ENCODE measurements around the gene SNX30. TPM values are rescaled to one million over a fixed set of nuclear protein-coding genes. Genes with fewer than 3 reads are reported as not detected.

The SNX30 gene
- total RNA-seq, 4 donors from 2014 or later: 12.8 to 16.1 (median 14.4) TPM

DNA sequence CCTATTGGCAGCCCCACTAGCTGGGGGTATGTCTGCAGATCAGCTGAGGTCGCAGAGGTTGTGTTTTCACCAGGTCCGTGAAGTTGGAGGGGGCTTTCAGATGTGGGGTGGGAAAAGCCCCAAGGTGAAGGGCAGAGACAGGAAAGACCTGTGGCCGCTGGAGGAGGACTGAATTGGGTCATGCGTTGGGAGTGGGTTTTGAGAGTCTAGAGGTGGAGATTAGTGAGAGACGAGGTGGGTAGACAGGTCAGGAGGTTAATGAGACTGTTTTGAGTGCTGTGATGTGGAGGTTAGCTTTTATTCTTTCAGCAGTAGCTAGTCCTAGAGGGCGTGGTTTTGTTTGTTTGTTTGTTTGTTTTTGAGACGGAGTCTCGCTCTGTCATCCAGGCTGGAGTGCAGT is 10.3 kb downstream of the SNX30 start:
- H3K9me3 ChIP-seq: no peaks in the 10 kb centered on the region

DNA sequence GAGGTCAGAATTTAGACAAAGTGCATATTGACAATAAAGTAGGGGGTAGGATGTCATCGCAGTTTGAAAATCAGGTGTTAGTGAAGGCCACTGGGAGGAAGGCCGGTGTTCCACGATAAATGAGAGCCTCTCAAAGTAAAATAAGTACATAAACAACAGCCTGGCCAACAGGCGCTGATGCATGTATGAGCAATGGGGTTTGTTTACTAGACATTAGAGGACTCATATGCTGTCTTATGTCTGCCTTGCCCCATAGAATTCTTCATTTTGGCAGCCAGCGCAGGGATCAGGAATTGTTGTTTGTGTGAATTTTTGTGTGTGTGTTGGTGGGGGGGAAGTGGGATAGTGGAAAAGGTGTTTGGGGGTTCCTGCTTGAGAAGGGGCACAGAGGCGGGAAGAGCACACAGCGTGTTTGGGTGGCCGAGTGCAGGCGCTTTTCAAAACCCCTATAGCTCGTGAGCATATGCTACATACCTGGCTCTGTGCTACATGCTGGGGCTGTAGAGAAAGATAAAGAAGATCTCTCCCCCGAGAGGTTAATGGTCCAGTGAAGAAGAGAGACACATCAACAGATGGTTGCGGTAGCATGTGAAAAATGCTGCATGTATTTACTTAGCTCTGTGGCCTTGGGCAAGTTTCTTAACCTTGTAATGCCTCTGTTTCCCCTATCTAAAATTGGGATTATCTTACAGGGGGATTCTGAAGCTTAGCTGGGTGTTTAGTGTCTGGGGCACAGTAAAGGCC is 11.5 kb downstream of the SNX30 start:
- no peak overlapping the region for H3K4me3 ChIP-seq
- no peaks in the 10 kb centered on the region for H3K9me3 ChIP-seq
- TF ChIP-seq, protein P1, sequence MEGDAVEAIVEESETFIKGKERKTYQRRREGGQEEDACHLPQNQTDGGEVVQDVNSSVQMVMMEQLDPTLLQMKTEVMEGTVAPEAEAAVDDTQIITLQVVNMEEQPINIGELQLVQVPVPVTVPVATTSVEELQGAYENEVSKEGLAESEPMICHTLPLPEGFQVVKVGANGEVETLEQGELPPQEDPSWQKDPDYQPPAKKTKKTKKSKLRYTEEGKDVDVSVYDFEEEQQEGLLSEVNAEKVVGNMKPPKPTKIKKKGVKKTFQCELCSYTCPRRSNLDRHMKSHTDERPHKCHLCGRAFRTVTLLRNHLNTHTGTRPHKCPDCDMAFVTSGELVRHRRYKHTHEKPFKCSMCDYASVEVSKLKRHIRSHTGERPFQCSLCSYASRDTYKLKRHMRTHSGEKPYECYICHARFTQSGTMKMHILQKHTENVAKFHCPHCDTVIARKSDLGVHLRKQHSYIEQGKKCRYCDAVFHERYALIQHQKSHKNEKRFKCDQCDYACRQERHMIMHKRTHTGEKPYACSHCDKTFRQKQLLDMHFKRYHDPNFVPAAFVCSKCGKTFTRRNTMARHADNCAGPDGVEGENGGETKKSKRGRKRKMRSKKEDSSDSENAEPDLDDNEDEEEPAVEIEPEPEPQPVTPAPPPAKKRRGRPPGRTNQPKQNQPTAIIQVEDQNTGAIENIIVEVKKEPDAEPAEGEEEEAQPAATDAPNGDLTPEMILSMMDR (IDR thresholded peaks at IDR 0.05): no peak
- TF ChIP-seq POLR2A (IDR thresholded peaks at IDR 0.05) (no peak), EP300 (IDR thresholded peaks at IDR 0.05) (no peak)
- WGBS: 94% methylated on average over 12 of the region's 12 CpGs
- H3K27ac ChIP-seq: no peak overlapping the region
- H3K27me3 ChIP-seq: no peaks in the 10 kb centered on the region
- peaks cover 4% of the 10 kb centered on the region for H3K4me1 ChIP-seq
- no peak for DNase-seq (ENCODE audit: low spot score in 2 of 2)
- H3K36me3 ChIP-seq: no peaks in the 10 kb centered on the region

More for the DNA sequence above, 10.3 kb downstream of the SNX30 start:
- Histone ChIP-seq H3K27ac (no peak overlapping the region), H3K4me1 (peaks cover 9% of the 10 kb centered on the region), H3K27me3 (no peaks in the 10 kb centered on the region), H3K36me3 (no peaks in the 10 kb centered on the region), H3K4me3 (no peak overlapping the region)
- WGBS: 89% methylated on average over 8 of the region's 8 CpGs
- DNase-seq (ENCODE audit: low spot score in 2 of 2): no peak
- no peak for TF ChIP-seq EP300 (IDR thresholded peaks at IDR 0.05)
- no peak for TF ChIP-seq POLR2A (IDR thresholded peaks at IDR 0.05)
- TF ChIP-seq, protein P1 (IDR thresholded peaks at IDR 0.05): no peak
- no peak for TF ChIP-seq POLR2AphosphoS5 (IDR thresholded peaks at IDR 0.05)

GRCh38 chr9:112762726-112763518 is 12.4 kb downstream of the SNX30 start:
- no peaks in the 10 kb centered on the region for H3K27me3 ChIP-seq
- no peaks in the 10 kb centered on the region for H3K4me1 ChIP-seq
- H3K36me3 ChIP-seq: no peaks in the 10 kb centered on the region
- H3K9me3 ChIP-seq: no peaks in the 10 kb centered on the region
- 87% methylated on average over 13 of the region's 13 CpGs for WGBS
- DNase-seq (ENCODE audit: low spot score in 2 of 2): no peak
- no peak overlapping the region for H3K27ac ChIP-seq
- TF ChIP-seq POLR2AphosphoS5 (IDR thresholded peaks at IDR 0.05) (no peak), EP300 (IDR thresholded peaks at IDR 0.05) (no peak), POLR2A (IDR thresholded peaks at IDR 0.05) (no peak)
- TF ChIP-seq, protein P1 (IDR thresholded peaks at IDR 0.05): no peak
- H3K4me3 ChIP-seq: no peak overlapping the region

DNA sequence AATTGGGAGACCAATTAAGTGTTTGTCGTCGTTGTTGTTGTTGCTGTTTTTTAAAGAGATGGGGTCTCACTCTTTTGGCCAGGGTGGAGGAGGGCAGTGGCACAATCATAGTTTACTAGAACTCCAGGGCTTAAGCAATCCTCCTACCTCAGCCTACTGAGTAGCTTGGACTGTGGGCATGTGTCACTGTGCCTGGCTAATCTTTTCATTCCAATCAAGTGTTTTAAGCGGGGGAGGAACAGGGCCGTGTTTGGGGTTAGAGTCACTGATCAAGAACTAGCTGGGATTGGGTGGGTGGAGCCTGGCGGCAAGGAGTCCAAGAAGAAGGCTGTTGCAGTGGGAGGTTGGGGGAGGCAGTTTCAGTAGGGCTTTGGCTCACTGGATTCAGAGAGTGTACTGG is 13.8 kb downstream of the SNX30 start:
- no peaks in the 10 kb centered on the region for H3K27me3 ChIP-seq
- H3K4me3 ChIP-seq: no peak overlapping the region
- H3K36me3 ChIP-seq: no peaks in the 10 kb centered on the region
- no peaks in the 10 kb centered on the region for H3K9me3 ChIP-seq
- no peak overlapping the region for H3K27ac ChIP-seq
- TF ChIP-seq EP300 (IDR thresholded peaks at IDR 0.05) (no peak), POLR2A (IDR thresholded peaks at IDR 0.05) (no peak), POLR2AphosphoS5 (IDR thresholded peaks at IDR 0.05) (no peak)
- TF ChIP-seq, protein P1 (IDR thresholded peaks at IDR 0.05): no peak
- no peak for DNase-seq (ENCODE audit: low spot score in 2 of 2)
- 78% methylated on average over 5 of the region's 5 CpGs for WGBS
- no peaks in the 10 kb centered on the region for H3K4me1 ChIP-seq

GRCh38 chr9:112764837-112765236 is 14.3 kb downstream of the SNX30 start:
- no peak overlapping the region for H3K4me3 ChIP-seq
- H3K4me1 ChIP-seq: no peaks in the 10 kb centered on the region
- H3K27me3 ChIP-seq: no peaks in the 10 kb centered on the region
- WGBS: 73% methylated on average over 3 of the region's 7 CpGs
- H3K36me3 ChIP-seq: no peaks in the 10 kb centered on the region
- no peak for TF ChIP-seq EP300 (IDR thresholded peaks at IDR 0.05)
- no peaks in the 10 kb centered on the region for H3K9me3 ChIP-seq
- no peak overlapping the region for H3K27ac ChIP-seq
- DNase-seq (ENCODE audit: low spot score in 2 of 2): no peak
